ENCODE data around the gene GOLM1.

The GOLM1 gene

GRCh38 chr9:85978496-85978895, 120.9 kb downstream of the GOLM1 start:
- no peak for DNase-seq (ENCODE audit: low read depth)
